ENCODE data around the gene GAR1.

DNA sequence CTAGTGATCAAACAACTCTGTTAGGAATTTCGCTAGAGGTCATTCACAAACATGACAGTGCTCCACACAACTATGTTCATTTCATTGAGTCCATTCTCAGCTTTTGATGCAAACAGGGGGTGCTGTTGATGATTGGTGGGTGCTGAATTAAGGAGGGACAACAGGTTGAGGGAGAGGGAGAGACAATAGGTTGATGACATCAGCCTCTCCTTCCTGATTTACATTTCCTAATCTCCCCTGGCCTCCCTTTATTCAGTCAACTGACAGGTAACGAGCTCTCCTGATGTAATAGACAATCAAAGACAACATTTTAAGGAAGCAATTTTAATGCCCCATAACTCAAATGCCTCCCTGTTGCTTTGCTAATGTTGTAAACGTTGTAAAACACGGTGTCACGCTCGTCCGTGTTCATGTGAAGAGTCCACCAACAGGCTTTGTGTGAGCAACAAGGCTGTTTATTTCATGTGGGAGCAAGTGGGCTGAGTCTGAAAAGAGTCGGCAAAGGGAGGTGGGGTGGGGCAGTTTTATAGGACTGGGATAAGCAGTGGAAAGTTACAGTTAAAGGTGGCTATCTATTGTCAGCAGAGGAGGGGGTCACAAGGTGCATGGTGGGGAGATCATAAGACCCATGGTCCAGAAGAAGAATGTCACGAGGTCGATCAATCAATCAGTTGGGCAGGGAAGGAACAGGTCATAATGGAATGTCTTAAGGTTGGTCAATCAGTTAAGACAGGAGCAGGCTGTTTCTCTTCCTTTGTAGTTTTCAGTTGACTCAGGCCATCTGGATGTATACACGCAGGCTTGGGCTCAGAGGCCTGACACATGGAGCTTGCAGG is 4.8 kb upstream of the GAR1 start:
- TF ChIP-seq, protein P1, sequence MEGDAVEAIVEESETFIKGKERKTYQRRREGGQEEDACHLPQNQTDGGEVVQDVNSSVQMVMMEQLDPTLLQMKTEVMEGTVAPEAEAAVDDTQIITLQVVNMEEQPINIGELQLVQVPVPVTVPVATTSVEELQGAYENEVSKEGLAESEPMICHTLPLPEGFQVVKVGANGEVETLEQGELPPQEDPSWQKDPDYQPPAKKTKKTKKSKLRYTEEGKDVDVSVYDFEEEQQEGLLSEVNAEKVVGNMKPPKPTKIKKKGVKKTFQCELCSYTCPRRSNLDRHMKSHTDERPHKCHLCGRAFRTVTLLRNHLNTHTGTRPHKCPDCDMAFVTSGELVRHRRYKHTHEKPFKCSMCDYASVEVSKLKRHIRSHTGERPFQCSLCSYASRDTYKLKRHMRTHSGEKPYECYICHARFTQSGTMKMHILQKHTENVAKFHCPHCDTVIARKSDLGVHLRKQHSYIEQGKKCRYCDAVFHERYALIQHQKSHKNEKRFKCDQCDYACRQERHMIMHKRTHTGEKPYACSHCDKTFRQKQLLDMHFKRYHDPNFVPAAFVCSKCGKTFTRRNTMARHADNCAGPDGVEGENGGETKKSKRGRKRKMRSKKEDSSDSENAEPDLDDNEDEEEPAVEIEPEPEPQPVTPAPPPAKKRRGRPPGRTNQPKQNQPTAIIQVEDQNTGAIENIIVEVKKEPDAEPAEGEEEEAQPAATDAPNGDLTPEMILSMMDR (IDR thresholded peaks at IDR 0.05) = no peak
- no peak for TF ChIP-seq POLR2AphosphoS5 (IDR thresholded peaks at IDR 0.05)
